HEK293 (cell line): Measurements from ENCODE around the gene HOXB9.

Experiments
- IKZF3 ChIP-seq: fragments of 450-650 bp; IDR thresholded peaks from 2 replicates; pipeline ENCODE4 v1.5.0; 2018; ENCODE audit warnings: missing biosample characterization, mild to moderate bottlenecking, missing genetic modification characterization, moderate library complexity
- INSM2 ChIP-seq: fragments of 450-650 bp; formaldehyde crosslinking; IDR thresholded peaks from 2 replicates; pipeline ENCODE4 v1.5.1; 2016; ENCODE audit warnings: missing biosample characterization, missing genetic modification characterization
- MYNN ChIP-seq: fragments of 450-650 bp; formaldehyde crosslinking; IDR thresholded peaks from 2 replicates; pipeline ENCODE4 v1.5.1; 2016; ENCODE audit warnings: missing biosample characterization, missing genetic modification characterization, borderline replicate concordance
- PATZ1 ChIP-seq: fragments of 450-650 bp; formaldehyde crosslinking; IDR thresholded peaks from 2 replicates; pipeline ENCODE4 v1.5.1; 2016; ENCODE audit warnings: missing biosample characterization, missing genetic modification characterization
- PRDM10 ChIP-seq: fragments of 450-650 bp; formaldehyde crosslinking; IDR thresholded peaks from 2 replicates; pipeline ENCODE4 v1.5.1; 2016; ENCODE audit warnings: missing biosample characterization, missing genetic modification characterization
- SCRT2 ChIP-seq: fragments of 450-650 bp; formaldehyde crosslinking; IDR thresholded peaks from 2 replicates; pipeline ENCODE4 v1.5.1; 2016; ENCODE audit warnings: missing biosample characterization, missing genetic modification characterization
- WT1 ChIP-seq: fragments of 450-650 bp; formaldehyde crosslinking; IDR thresholded peaks from 2 replicates; pipeline ENCODE4 v1.5.1; 2016; ENCODE audit warnings: missing biosample characterization, missing genetic modification characterization
- ZBTB44 ChIP-seq: fragments of 450-650 bp; IDR thresholded peaks from 2 replicates; pipeline ENCODE4 v1.5.1; 2018; ENCODE audit warnings: missing biosample characterization, mild to moderate bottlenecking, missing genetic modification characterization
- ZBTB7A ChIP-seq: fragments of 450-650 bp; formaldehyde crosslinking; IDR thresholded peaks from 2 replicates; pipeline ENCODE4 v1.5.1; 2016; ENCODE audit warnings: low read depth, missing biosample characterization, missing genetic modification characterization
- ZFP37 ChIP-seq: fragments of 450-650 bp; formaldehyde crosslinking; IDR thresholded peaks from 2 replicates; pipeline ENCODE4 v1.5.1; 2016; ENCODE audit warnings: missing biosample characterization, missing genetic modification characterization
- ZNF10 ChIP-seq: fragments of 450-650 bp; formaldehyde crosslinking; IDR thresholded peaks from 2 replicates; pipeline ENCODE4 v1.5.1; 2017; ENCODE audit warnings: missing biosample characterization, missing genetic modification characterization
- ZNF114 ChIP-seq: fragments of 450-650 bp; formaldehyde crosslinking; IDR thresholded peaks from 2 replicates; pipeline ENCODE4 v1.5.0; 2017; ENCODE audit warnings: missing biosample characterization, missing genetic modification characterization
- ZNF132 ChIP-seq: fragments of 450-650 bp; formaldehyde crosslinking; IDR thresholded peaks from 2 replicates; pipeline ENCODE4 v1.5.1; 2017; ENCODE audit warnings: missing biosample characterization, missing genetic modification characterization, borderline replicate concordance
- ZNF146 ChIP-seq: fragments of 450-650 bp; formaldehyde crosslinking; IDR thresholded peaks from 2 replicates; pipeline ENCODE4 v1.5.1; 2016; ENCODE audit warnings: missing biosample characterization, missing genetic modification characterization
- ZNF155 ChIP-seq: fragments of 450-650 bp; formaldehyde crosslinking; IDR thresholded peaks from 2 replicates; pipeline ENCODE4 v1.5.1; 2016; ENCODE audit warnings: missing biosample characterization, missing genetic modification characterization
- ZNF19 ChIP-seq: fragments of 450-650 bp; formaldehyde crosslinking; IDR thresholded peaks from 2 replicates; pipeline ENCODE4; 2016; ENCODE audit warnings: missing biosample characterization, missing genetic modification characterization, low read depth
- ZNF239 ChIP-seq: fragments of 450-650 bp; formaldehyde crosslinking; IDR thresholded peaks from 2 replicates; pipeline ENCODE4 v1.5.1; 2016; ENCODE audit warnings: missing biosample characterization, missing genetic modification characterization
- ZNF248 ChIP-seq: fragments of 450-650 bp; formaldehyde crosslinking; IDR thresholded peaks from 2 replicates; pipeline ENCODE4 v1.5.1; 2017; ENCODE audit warnings: missing biosample characterization, missing genetic modification characterization
- ZNF26 ChIP-seq: fragments of 450-650 bp; formaldehyde crosslinking; IDR thresholded peaks from 2 replicates; pipeline ENCODE4 v1.5.1; 2016; ENCODE audit warnings: missing biosample characterization, missing genetic modification characterization
- ZNF501 ChIP-seq: fragments of 450-650 bp; formaldehyde crosslinking; IDR thresholded peaks from 2 replicates; pipeline ENCODE4 v1.5.1; 2016; ENCODE audit warnings: missing biosample characterization, missing genetic modification characterization
- ZNF521 ChIP-seq: fragments of 450-650 bp; formaldehyde crosslinking; IDR thresholded peaks from 2 replicates; pipeline ENCODE4 v1.5.1; 2017; ENCODE audit warnings: missing biosample characterization, mild to moderate bottlenecking, missing genetic modification characterization
- ZNF530 ChIP-seq: fragments of 450-650 bp; formaldehyde crosslinking; IDR thresholded peaks from 2 replicates; pipeline ENCODE4 v1.5.1; 2016; ENCODE audit warnings: low read depth, missing biosample characterization, missing genetic modification characterization
- ZNF629 ChIP-seq: fragments of 450-650 bp; formaldehyde crosslinking; IDR thresholded peaks from 2 replicates; pipeline ENCODE4 v1.5.1; 2017; ENCODE audit warnings: missing biosample characterization, missing genetic modification characterization
- ZNF747 ChIP-seq: fragments of 450-650 bp; formaldehyde crosslinking; IDR thresholded peaks from 2 replicates; pipeline ENCODE4 v1.5.1; 2016; ENCODE audit warnings: missing biosample characterization, missing genetic modification characterization
- ZNF76 ChIP-seq: fragments of 450-650 bp; formaldehyde crosslinking; IDR thresholded peaks from 2 replicates; pipeline ENCODE4; 2016; ENCODE audit warnings: low read depth, missing biosample characterization, missing genetic modification characterization, borderline replicate concordance
- ZNF785 ChIP-seq: fragments of 450-650 bp; formaldehyde crosslinking; IDR thresholded peaks from 2 replicates; pipeline ENCODE4 v1.5.1; 2016; ENCODE audit warnings: missing biosample characterization, missing genetic modification characterization
- ZNF791 ChIP-seq: fragments of 450-650 bp; formaldehyde crosslinking; IDR thresholded peaks from 2 replicates; pipeline ENCODE4 v1.5.1; 2016; ENCODE audit warnings: missing biosample characterization, missing genetic modification characterization
- ZNF792 ChIP-seq: fragments of 450-650 bp; formaldehyde crosslinking; IDR thresholded peaks from 2 replicates; pipeline ENCODE4 v1.5.1; 2016; ENCODE audit warnings: missing biosample characterization, missing genetic modification characterization

HOXB9 gene

GRCh38 chr17:48646183-48647102 lies 20.3 kb upstream of the HOXB9 start (continued):
- TF ChIP-seq INSM2 (tag by site-specific recombination), result 0 out of 2 replicates have a peak, but pooled peaks have one; percentile 16
- TF ChIP-seq ZNF146 (tag by site-specific recombination), result no peak
- no peak for TF ChIP-seq ZNF76
- TF ChIP-seq ZNF26 (tag by site-specific recombination), result no peak
- TF ChIP-seq ZNF521 (tag by site-specific recombination), result no peak
- no peak for TF ChIP-seq ZNF248
- no peak for TF ChIP-seq ZNF791 (tag by site-specific recombination)
- no peak for TF ChIP-seq ZNF10 (tag by site-specific recombination)
- no peak for TF ChIP-seq MYNN (tag by site-specific recombination)
- 0 out of 2 replicates have a peak, but pooled peaks have one; percentile 1 for TF ChIP-seq ZNF239 (tag by site-specific recombination)
- TF ChIP-seq ZNF114, result no peak
- TF ChIP-seq ZNF792 (tag by site-specific recombination), result no peak
- 0 out of 2 replicates have a peak, but pooled peaks have one; percentile 26 for TF ChIP-seq ZNF785 (tag by site-specific recombination)
- no peak for TF ChIP-seq ZNF629 (tag by site-specific recombination)
- TF ChIP-seq IKZF3 (tag by site-specific recombination), result peak; percentile 28; the same call in 1 of the 2 replicates
- no peak for TF ChIP-seq ZNF530 (tag by site-specific recombination)
- TF ChIP-seq ZBTB7A (tag by site-specific recombination), result peak; percentile 52; the same call in 1 of the 2 replicates
- no peak; the same call in 1 of the 2 replicates for TF ChIP-seq WT1
- no peak for TF ChIP-seq ZNF747
- peak; percentile 96 for TF ChIP-seq PATZ1 (tag by site-specific recombination)
- TF ChIP-seq ZNF501 (tag by site-specific recombination), result peak; percentile 73; the same call in 1 of the 2 replicates
- peak; percentile 71; the same call in 1 of the 2 replicates for TF ChIP-seq PRDM10 (tag by site-specific recombination)
- TF ChIP-seq ZFP37 (tag by site-specific recombination), result peak; percentile 38; the same call in 1 of the 2 replicates
- TF ChIP-seq ZBTB44 (tag by site-specific recombination), result no peak
- TF ChIP-seq ZNF132, result no peak
- TF ChIP-seq ZNF155, result no peak
- TF ChIP-seq SCRT2 (tag by site-specific recombination), result peak; percentile 97
- no peak for TF ChIP-seq ZNF19 (tag by site-specific recombination)
